Lower lobe of right lung (tissue), 2 donors: ENCODE measurements around the gene EEF1A2. TPM values are rescaled to one million over a fixed set of nuclear protein-coding genes. Genes with fewer than 3 reads are reported as not detected.

Experiments used
- ATAC-seq, 2 donors: fragments of 200-7000 bp; cut with Tn5 transposase; one replicate each; pipeline ENCODE4 v1.9.1; 2020 to 2022; ENCODE audit warnings: mild to moderate bottlenecking in 2 of 2, moderate library complexity in 2 of 2
- DNase-seq: peaks from one replicate; pipeline ENCODE4 v3.0.0-alpha.2; 2020
- H3K27ac ChIP-seq: fragments of 200-600 bp; one replicate; pipeline ENCODE4 v1.8.0; 2022
- H3K27me3 ChIP-seq: fragments of 200-600 bp; one replicate; pipeline ENCODE4 v1.8.0; 2022; ENCODE audit warnings: low read depth
- H3K36me3 ChIP-seq: fragments of 200-600 bp; one replicate; pipeline ENCODE4 v1.8.0; 2022; ENCODE audit warnings: mild to moderate bottlenecking
- H3K4me1 ChIP-seq: fragments of 200-600 bp; one replicate; pipeline ENCODE4 v1.8.0; 2022
- H3K4me3 ChIP-seq: fragments of 200-600 bp; one replicate; pipeline ENCODE4 v1.8.0; 2022; ENCODE audit warnings: mild to moderate bottlenecking
- H3K9me3 ChIP-seq: fragments of 200-600 bp; one replicate; pipeline ENCODE4 v1.8.0; 2022
- intact Hi-C: fragments of 100-400 bp; cut with DNase I; formaldehyde crosslinking; loops from one replicate; pipeline ENCODE4 v1.11.0; 2022
- total RNA-seq: library from RNA; stranded (reverse); fragmentation: NEBNext Ultra II Directional; extraction: Animal tissue kit (Norgen Biotek cat#: 25700); gene quantifications from one replicate; pipeline ENCODE4 v1.2.1, GENCODE V29; 2021
- TF ChIP-seq, protein P1 (sequence below): fragments of 200-600 bp; IDR thresholded peaks from one replicate; pipeline ENCODE4 v1.8.0; 2022; ENCODE audit warnings: antibody characterized with exemption, mild to moderate bottlenecking
- donor health status: DM: no; HTN: yes; CAD: no; lungs with severe emphysema.

EEF1A2 gene
- total RNA-seq, 1 donor from 2014 or later: 0.77 TPM

DNA sequence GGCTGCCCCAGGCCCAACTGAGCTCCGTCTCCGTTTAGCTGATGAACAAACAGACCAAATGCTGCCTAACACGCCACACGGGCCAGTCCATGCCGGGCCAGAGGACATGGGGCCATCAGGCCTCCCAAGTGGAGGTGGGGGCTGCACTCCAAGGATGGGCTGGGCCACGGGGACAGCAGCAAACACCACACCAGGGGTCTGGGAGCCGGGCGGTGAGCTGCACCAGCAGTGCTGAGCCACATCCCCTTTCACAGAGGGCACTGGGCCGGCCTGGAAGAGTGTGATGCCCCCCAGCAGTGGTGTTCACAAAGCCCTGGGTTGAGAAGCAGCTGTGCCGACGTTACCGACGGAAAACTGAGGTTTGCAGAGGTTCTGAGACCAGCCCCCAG lies 29.2 kb downstream of the EEF1A2 start:
- intact Hi-C loops: no loop called here
- H3K27me3 ChIP-seq: peaks cover 75% of the 10 kb centered on the region
- TF ChIP-seq, protein P1, sequence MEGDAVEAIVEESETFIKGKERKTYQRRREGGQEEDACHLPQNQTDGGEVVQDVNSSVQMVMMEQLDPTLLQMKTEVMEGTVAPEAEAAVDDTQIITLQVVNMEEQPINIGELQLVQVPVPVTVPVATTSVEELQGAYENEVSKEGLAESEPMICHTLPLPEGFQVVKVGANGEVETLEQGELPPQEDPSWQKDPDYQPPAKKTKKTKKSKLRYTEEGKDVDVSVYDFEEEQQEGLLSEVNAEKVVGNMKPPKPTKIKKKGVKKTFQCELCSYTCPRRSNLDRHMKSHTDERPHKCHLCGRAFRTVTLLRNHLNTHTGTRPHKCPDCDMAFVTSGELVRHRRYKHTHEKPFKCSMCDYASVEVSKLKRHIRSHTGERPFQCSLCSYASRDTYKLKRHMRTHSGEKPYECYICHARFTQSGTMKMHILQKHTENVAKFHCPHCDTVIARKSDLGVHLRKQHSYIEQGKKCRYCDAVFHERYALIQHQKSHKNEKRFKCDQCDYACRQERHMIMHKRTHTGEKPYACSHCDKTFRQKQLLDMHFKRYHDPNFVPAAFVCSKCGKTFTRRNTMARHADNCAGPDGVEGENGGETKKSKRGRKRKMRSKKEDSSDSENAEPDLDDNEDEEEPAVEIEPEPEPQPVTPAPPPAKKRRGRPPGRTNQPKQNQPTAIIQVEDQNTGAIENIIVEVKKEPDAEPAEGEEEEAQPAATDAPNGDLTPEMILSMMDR: no peak
- H3K4me1 ChIP-seq: peaks cover 5% of the 10 kb centered on the region
- H3K36me3 ChIP-seq: no peaks in the 10 kb centered on the region
- H3K27ac ChIP-seq: no peak overlapping the region
- ATAC-seq (no peak), DNase-seq (no peak)
- H3K9me3 ChIP-seq: no peaks in the 10 kb centered on the region
- no peak overlapping the region for H3K4me3 ChIP-seq

DNA sequence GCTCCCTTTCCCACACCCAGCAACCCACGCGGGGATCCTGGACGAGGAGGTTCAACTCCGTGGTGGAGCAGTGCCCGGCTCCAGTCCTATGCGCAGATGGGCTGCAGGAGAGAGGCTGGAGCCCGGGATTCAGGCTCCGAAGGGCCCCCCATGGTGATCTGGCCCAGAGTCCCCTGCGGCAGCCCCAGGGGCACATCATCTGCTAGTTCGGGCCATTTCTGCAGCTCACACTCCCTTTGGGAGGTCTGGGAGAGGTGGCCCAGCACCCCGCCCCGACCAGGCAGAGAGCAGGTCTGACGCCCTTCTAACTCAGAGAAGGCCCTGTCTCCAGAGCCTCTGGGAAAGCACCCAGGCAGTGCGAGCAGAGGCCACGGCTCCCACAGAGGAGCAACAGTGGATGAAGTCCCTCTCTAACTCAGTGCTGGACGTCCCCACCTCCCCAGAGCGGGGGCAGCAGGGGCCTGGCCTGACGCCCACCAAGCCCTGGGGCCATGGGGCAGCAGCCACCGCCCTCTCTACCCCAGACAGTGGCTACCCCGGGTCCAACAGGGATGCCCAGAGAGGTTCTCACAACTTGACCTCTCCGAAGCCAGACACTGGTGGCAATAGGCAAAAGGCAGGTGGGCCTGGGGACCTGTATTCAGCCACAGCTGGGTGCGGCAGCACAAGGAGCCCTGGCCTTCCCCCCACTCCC lies 29.7 kb downstream of the EEF1A2 start:
- TF ChIP-seq, protein P1: no peak
- intact Hi-C loops: no loop called here
- H3K36me3 ChIP-seq: no peaks in the 10 kb centered on the region
- peaks cover 5% of the 10 kb centered on the region for H3K4me1 ChIP-seq
- no peak for DNase-seq
- H3K4me3 ChIP-seq: no peak overlapping the region
- peaks cover 73% of the 10 kb centered on the region for H3K27me3 ChIP-seq
- H3K27ac ChIP-seq: no peak overlapping the region
- no peaks in the 10 kb centered on the region for H3K9me3 ChIP-seq
- no peak for ATAC-seq

DNA sequence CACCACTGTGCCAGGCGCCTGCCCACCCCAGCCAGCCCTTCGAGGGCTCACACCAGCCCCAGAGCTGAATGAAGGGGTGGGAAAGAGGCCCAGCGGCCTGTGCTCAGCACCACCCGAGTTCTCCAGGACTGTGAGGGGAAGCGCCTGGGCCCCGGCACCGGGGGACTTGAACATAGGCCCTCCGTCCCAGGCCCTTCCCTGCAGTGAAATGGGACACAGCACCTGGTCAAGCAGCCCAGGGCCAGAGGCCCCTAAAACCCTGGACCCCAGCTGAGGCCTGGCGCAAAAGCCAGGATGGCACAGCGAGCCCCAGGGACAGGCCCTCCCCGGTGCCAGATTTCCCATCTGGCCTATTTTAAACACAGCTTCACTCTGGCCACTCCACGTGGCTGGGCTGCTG lies 30.5 kb downstream of the EEF1A2 start:
- H3K4me3 ChIP-seq: no peak overlapping the region
- intact Hi-C loops: no loop called here
- H3K27me3 ChIP-seq: peaks cover 66% of the 10 kb centered on the region
- TF ChIP-seq, protein P1: no peak
- peaks cover 5% of the 10 kb centered on the region for H3K4me1 ChIP-seq
- ATAC-seq (no peak), DNase-seq (no peak)
- H3K9me3 ChIP-seq: no peaks in the 10 kb centered on the region
- H3K27ac ChIP-seq: no peak overlapping the region
- H3K36me3 ChIP-seq: no peaks in the 10 kb centered on the region

DNA sequence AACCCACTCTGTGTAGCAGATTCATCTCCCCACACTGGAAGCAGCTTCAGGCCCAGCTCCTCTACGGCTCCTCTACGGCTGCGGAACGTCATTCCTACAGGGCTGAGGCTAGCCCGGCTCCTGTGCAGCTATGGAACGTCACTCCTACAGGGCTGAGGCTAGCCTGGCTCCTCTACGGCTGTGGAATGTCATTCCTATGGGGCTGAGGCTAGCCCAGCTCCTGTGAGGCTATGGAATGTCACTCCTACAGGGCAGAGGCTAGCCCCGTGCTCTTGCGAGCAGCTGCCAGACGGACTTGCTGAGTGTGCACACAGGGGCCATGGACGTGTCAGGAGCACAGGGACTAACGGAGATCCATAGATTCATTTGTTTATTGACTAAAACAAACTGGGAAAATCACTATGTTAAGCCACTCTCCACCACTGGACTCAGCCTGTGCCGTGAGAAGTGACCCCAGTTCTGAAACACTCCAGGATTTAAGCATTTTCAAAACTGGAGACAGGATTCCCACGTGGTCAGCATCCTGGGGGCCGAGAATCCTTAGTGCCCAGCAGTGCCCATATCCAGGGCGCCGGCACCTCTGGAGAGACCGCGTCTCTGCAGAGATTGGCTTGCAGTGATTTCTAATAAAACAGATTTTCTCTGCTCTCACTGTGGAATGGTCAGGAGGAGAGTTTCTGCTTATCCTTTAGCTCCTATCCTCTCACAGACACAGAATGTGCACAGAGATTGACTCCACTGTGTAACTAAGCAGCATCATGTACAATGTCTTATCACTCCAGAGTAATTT lies 31.4 kb downstream of the EEF1A2 start:
- DNase-seq (no peak), ATAC-seq (no peak)
- Histone ChIP-seq H3K27me3 (peaks cover 60% of the 10 kb centered on the region), H3K36me3 (no peaks in the 10 kb centered on the region), H3K4me3 (no peak overlapping the region), H3K9me3 (no peaks in the 10 kb centered on the region), H3K27ac (no peak overlapping the region), H3K4me1 (peaks cover 5% of the 10 kb centered on the region)
- intact Hi-C loops: no loop called here
- TF ChIP-seq, protein P1: no peak

DNA sequence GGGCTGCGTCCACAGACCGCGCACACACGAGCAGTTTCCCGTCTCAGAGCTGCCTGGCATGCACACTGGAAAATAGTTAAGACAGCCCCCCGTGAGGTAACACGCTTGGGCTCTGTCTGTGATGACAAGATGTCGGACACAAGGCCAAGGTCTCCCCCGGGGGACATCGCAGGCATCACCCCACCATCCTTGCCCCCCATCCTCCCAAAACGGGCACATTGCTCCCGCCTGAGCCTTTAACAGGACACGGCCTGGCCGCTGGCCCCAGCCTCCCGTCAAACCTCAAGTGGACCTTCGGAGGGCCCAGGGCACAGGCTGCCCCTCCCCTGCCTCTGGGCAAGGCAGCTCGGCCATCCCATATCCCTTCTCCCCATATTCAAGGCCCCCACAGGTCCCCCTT lies 32.0 kb downstream of the EEF1A2 start:
- peaks cover under 1% of the 10 kb centered on the region for H3K4me1 ChIP-seq
- DNase-seq: no peak
- ATAC-seq: no peak
- H3K36me3 ChIP-seq: no peaks in the 10 kb centered on the region
- TF ChIP-seq, protein P1: no peak
- peaks cover 56% of the 10 kb centered on the region for H3K27me3 ChIP-seq
- no peaks in the 10 kb centered on the region for H3K9me3 ChIP-seq
- H3K27ac ChIP-seq: no peak overlapping the region
- intact Hi-C loops: no loop called here
- no peak overlapping the region for H3K4me3 ChIP-seq
